Measurements from ENCODE around the gene KCNK2.

The KCNK2 gene

GRCh38 chr1:215082532-215083382, at the start of gene KCNK2:
Gene KCNK2, plus strand, starts transcription at chr1:215082737. Its CDS starts 649 bp downstream, at chr1:215083386.
- TF ChIP-seq CTCF (IDR thresholded peaks at IDR 0.05; ENCODE audit: low read depth, low read length): no peak
- peak within 1 kb of the TSS; percentile 72 for H3K4me3 ChIP-seq (ENCODE audit: low read depth, low read length)

GRCh38 chr1:215032911-215033526, 49.5 kb upstream of the KCNK2 start:
- no peak overlapping the region for H3K4me3 ChIP-seq (ENCODE audit: low read depth, low read length)
- TF ChIP-seq CTCF (IDR thresholded peaks at IDR 0.05; ENCODE audit: low read depth, low read length): no peak

GRCh38 chr1:215040190-215040589, 42.3 kb upstream of the KCNK2 start:
- TF ChIP-seq CTCF (IDR thresholded peaks at IDR 0.05; ENCODE audit: low read depth, low read length): no peak
- no peak overlapping the region for H3K4me3 ChIP-seq (ENCODE audit: low read depth, low read length)

GRCh38 chr1:215043401-215043800, 39.1 kb upstream of the KCNK2 start:
- H3K4me3 ChIP-seq (ENCODE audit: low read depth, low read length): no peak overlapping the region
- no peak for TF ChIP-seq CTCF (IDR thresholded peaks at IDR 0.05; ENCODE audit: low read depth, low read length)

GRCh38 chr1:215044151-215044550, 38.4 kb upstream of the KCNK2 start:
- H3K4me3 ChIP-seq (ENCODE audit: low read depth, low read length): no peak overlapping the region
- TF ChIP-seq CTCF (IDR thresholded peaks at IDR 0.05; ENCODE audit: low read depth, low read length): no peak

GRCh38 chr1:215045698-215046308, 36.7 kb upstream of the KCNK2 start:
- no peak overlapping the region for H3K4me3 ChIP-seq (ENCODE audit: low read depth, low read length)
- no peak for TF ChIP-seq CTCF (IDR thresholded peaks at IDR 0.05; ENCODE audit: low read depth, low read length)

All from WI38 (cell line).